ENCODE data around the gene TRIP6. TPM values are rescaled to one million over a fixed set of nuclear protein-coding genes. Genes with fewer than 3 reads are reported as not detected.

Gene TRIP6
- total and polyA plus RNA-seq, 2 donors = 22.2 to 26.1 TPM

GRCh38 chr7:100886142-100886935 is 19.2 kb downstream of the TRIP6 start:
- Histone ChIP-seq H3K4me1 (ENCODE audit: control insufficient read depth in 2 of 2, insufficient read depth in 2 of 2, low read length in 2 of 2) (peaks cover 12 to 44% of the 10 kb centered on the region in 2 donors), H3K4me3 (ENCODE audit: low read length in 2 of 2) (no peak overlapping the region), H3K27me3 (ENCODE audit: control insufficient read depth in 2 of 2, insufficient read depth in 1 of 2, low read length in 1 of 2) (peaks cover 13 to 16% of the 10 kb centered on the region in 2 donors), H3K36me3 (ENCODE audit: control insufficient read depth in 2 of 2, insufficient read depth in 2 of 2, low read length in 1 of 2) (peaks cover 70 to 75% of the 10 kb centered on the region in 2 donors), H3K27ac (ENCODE audit: low read depth in 1 of 2, low read length in 1 of 2) (no peak overlapping the region), H3K9me3 (ENCODE audit: control insufficient read depth in 2 of 2, insufficient read depth in 1 of 2, low read length in 1 of 2) (peaks cover 0 to 5% of the 10 kb centered on the region in 2 donors)
- 95% methylated on average over 27 of the region's 27 CpGs for WGBS
- no peak for DNase-seq (ENCODE audit: low read depth in 6 of 9, low spot score in 9 of 9)

DNA sequence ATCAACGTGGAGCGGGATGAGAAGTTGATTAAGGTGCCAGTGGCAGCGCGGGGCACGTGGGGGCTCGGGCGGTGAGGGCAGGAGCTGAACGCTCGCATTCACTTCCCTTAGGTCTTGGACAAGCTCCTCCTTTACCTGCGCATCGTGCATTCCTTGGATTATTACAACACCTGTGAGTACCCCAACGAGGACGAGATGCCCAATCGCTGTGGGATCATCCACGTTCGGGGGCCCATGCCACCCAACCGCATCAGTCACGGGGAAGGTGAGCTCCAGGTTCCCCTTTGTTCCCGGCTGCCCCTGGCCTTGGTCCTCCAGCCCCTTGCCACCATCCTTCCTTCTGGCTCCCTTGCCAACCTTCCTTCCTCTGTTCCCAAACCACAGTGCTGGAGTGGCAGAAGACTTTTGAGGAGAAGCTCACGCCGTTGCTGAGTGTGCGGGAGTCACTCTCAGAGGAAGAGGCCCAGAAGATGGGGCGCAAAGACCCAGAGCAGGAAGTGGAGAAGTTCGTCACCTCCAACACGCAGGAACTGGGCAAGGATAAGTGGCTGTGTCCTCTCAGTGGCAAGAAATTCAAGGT is 19.8 kb downstream of the TRIP6 start:
- Histone ChIP-seq H3K27me3 (ENCODE audit: control insufficient read depth in 2 of 2, insufficient read depth in 1 of 2, low read length in 1 of 2) (peaks cover 19 to 23% of the 10 kb centered on the region in 2 donors), H3K4me1 (ENCODE audit: control insufficient read depth in 2 of 2, insufficient read depth in 2 of 2, low read length in 2 of 2) (peaks cover 12 to 44% of the 10 kb centered on the region in 2 donors), H3K27ac (ENCODE audit: low read depth in 1 of 2, low read length in 1 of 2) (peak overlapping the region; percentile 85 to 87), H3K4me3 (ENCODE audit: low read length in 2 of 2) (no peak overlapping the region), H3K36me3 (ENCODE audit: control insufficient read depth in 2 of 2, insufficient read depth in 2 of 2, low read length in 1 of 2) (peaks cover 63 to 68% of the 10 kb centered on the region in 2 donors), H3K9me3 (ENCODE audit: control insufficient read depth in 2 of 2, insufficient read depth in 1 of 2, low read length in 1 of 2) (peaks cover 0 to 5% of the 10 kb centered on the region in 2 donors)
- 85% methylated on average over 25 of the region's 25 CpGs for WGBS
- no peak for DNase-seq (ENCODE audit: low read depth in 6 of 9, low spot score in 9 of 9)

GRCh38 chr7:100887516-100888290 is 20.5 kb downstream of the TRIP6 start:
- H3K4me1 ChIP-seq (ENCODE audit: control insufficient read depth in 2 of 2, insufficient read depth in 2 of 2, low read length in 2 of 2) = peaks cover 12 to 44% of the 10 kb centered on the region in 2 donors
- peaks cover 0 to 5% of the 10 kb centered on the region in 2 donors for H3K9me3 ChIP-seq (ENCODE audit: control insufficient read depth in 2 of 2, insufficient read depth in 1 of 2, low read length in 1 of 2)
- H3K36me3 ChIP-seq (ENCODE audit: control insufficient read depth in 2 of 2, insufficient read depth in 2 of 2, low read length in 1 of 2) = peaks cover 57 to 62% of the 10 kb centered on the region in 2 donors
- peaks cover 23 to 30% of the 10 kb centered on the region in 2 donors for H3K27me3 ChIP-seq (ENCODE audit: control insufficient read depth in 2 of 2, insufficient read depth in 1 of 2, low read length in 1 of 2)
- H3K27ac ChIP-seq (ENCODE audit: low read depth in 1 of 2, low read length in 1 of 2) = peak overlapping the region; percentile 85 to 87
- WGBS = 36% methylated on average over 21 of the region's 21 CpGs
- peak in 1 of 9 donors; percentile 72 for DNase-seq (ENCODE audit: low read depth in 6 of 9, low spot score in 9 of 9)
- H3K4me3 ChIP-seq (ENCODE audit: low read length in 2 of 2) = no peak overlapping the region

DNA sequence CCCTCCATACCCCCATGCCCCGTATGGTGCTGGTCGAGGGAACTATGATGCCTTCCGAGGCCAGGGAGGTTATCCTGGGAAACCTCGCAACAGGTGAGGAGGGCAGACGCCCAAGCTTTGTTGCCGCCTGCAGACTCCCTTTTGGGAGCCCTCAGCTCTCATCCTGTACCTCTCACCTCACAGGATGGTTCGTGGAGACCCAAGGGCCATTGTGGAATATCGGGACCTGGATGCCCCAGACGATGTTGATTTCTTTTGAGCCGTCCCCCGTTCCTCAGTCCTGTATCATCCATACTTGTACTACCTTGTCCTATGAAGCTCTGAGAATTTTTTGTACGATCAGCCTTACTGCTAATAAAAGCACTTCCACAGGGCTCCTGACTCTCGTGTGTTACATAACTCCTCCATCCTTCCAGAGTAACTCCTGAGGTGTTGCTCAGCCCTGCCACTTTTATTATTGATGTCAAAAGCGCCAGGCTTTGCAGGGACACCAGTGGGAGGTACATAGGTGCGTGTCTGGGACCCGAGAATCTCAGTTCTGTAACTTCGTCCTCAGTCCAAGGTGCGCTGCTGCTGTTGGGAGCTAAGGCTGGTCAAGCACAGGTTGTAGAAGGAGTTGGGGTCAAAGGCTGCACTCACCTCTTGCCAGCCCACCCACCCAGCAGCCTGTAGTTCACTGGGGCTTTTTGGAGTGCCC is 21.3 kb downstream of the TRIP6 start:
- H3K36me3 ChIP-seq (ENCODE audit: control insufficient read depth in 2 of 2, insufficient read depth in 2 of 2, low read length in 1 of 2) = peaks cover 49 to 54% of the 10 kb centered on the region in 2 donors
- WGBS = 96% methylated on average over 18 of the region's 18 CpGs
- DNase-seq (ENCODE audit: low read depth in 6 of 9, low spot score in 9 of 9) = no peak

GRCh38 chr7:100888988-100889750 is 22.0 kb downstream of the TRIP6 start, which contains the start of gene UFSP1:
Gene UFSP1, minus strand, starts transcription at chr7:100889715. Its CDS starts 444 bp downstream, at chr7:100889271.
- H3K27ac ChIP-seq (ENCODE audit: low read depth in 1 of 2, low read length in 1 of 2) = peak within 1 kb of the TSS; percentile 53 to 79
- peaks cover 34 to 45% of the 10 kb centered on the region in 2 donors for H3K27me3 ChIP-seq (ENCODE audit: control insufficient read depth in 2 of 2, insufficient read depth in 1 of 2, low read length in 1 of 2)
- peaks cover 42 to 47% of the 10 kb centered on the region in 2 donors for H3K36me3 ChIP-seq (ENCODE audit: control insufficient read depth in 2 of 2, insufficient read depth in 2 of 2, low read length in 1 of 2)
- WGBS = 9% methylated on average over 73 of the region's 73 CpGs
- H3K9me3 ChIP-seq (ENCODE audit: control insufficient read depth in 2 of 2, insufficient read depth in 1 of 2, low read length in 1 of 2) = peaks cover 0 to 10% of the 10 kb centered on the region in 2 donors
- H3K4me1 ChIP-seq (ENCODE audit: control insufficient read depth in 2 of 2, insufficient read depth in 2 of 2, low read length in 2 of 2) = peaks cover 12 to 44% of the 10 kb centered on the region in 2 donors
- peak in 1 of 9 donors; percentile 49 for DNase-seq (ENCODE audit: low read depth in 6 of 9, low spot score in 9 of 9)
- peak within 1 kb of the TSS; percentile 62 to 66 for H3K4me3 ChIP-seq (ENCODE audit: low read length in 2 of 2)

More for the DNA sequence above, 21.3 kb downstream of the TRIP6 start:
- H3K27me3 ChIP-seq (ENCODE audit: control insufficient read depth in 2 of 2, insufficient read depth in 1 of 2, low read length in 1 of 2) = peaks cover 28 to 37% of the 10 kb centered on the region in 2 donors
- H3K4me3 ChIP-seq (ENCODE audit: low read length in 2 of 2) = peak overlapping the region in 1 of 2 donors; percentile 62
- peak overlapping the region in 1 of 2 donors; percentile 85 for H3K27ac ChIP-seq (ENCODE audit: low read depth in 1 of 2, low read length in 1 of 2)
- H3K9me3 ChIP-seq (ENCODE audit: control insufficient read depth in 2 of 2, insufficient read depth in 1 of 2, low read length in 1 of 2) = peaks cover 0 to 8% of the 10 kb centered on the region in 2 donors
- peaks cover 12 to 44% of the 10 kb centered on the region in 2 donors for H3K4me1 ChIP-seq (ENCODE audit: control insufficient read depth in 2 of 2, insufficient read depth in 2 of 2, low read length in 2 of 2)

- no peak for DNase-seq (ENCODE audit: low read depth in 6 of 9, low spot score in 9 of 9)
- H3K27me3 ChIP-seq (ENCODE audit: control insufficient read depth in 2 of 2, insufficient read depth in 1 of 2, low read length in 1 of 2) = peaks cover 51 to 61% of the 10 kb centered on the region in 2 donors
- H3K9me3 ChIP-seq (ENCODE audit: control insufficient read depth in 2 of 2, insufficient read depth in 1 of 2, low read length in 1 of 2) = peaks cover 0 to 10% of the 10 kb centered on the region in 2 donors
- peak overlapping the region; percentile 23 to 37 for H3K27ac ChIP-seq (ENCODE audit: low read depth in 1 of 2, low read length in 1 of 2)
- H3K36me3 ChIP-seq (ENCODE audit: control insufficient read depth in 2 of 2, insufficient read depth in 2 of 2, low read length in 1 of 2) = peaks cover 25 to 30% of the 10 kb centered on the region in 2 donors
- WGBS = 9% methylated on average over 43 of the region's 43 CpGs
- H3K4me1 ChIP-seq (ENCODE audit: control insufficient read depth in 2 of 2, insufficient read depth in 2 of 2, low read length in 2 of 2) = peaks cover 12 to 49% of the 10 kb centered on the region in 2 donors
- H3K4me3 ChIP-seq (ENCODE audit: low read length in 2 of 2) = peak overlapping the region; percentile 5 to 66
Observed at GRCh38 chr7:100890653-100891567, 23.7 kb downstream of the TRIP6 start.

DNA sequence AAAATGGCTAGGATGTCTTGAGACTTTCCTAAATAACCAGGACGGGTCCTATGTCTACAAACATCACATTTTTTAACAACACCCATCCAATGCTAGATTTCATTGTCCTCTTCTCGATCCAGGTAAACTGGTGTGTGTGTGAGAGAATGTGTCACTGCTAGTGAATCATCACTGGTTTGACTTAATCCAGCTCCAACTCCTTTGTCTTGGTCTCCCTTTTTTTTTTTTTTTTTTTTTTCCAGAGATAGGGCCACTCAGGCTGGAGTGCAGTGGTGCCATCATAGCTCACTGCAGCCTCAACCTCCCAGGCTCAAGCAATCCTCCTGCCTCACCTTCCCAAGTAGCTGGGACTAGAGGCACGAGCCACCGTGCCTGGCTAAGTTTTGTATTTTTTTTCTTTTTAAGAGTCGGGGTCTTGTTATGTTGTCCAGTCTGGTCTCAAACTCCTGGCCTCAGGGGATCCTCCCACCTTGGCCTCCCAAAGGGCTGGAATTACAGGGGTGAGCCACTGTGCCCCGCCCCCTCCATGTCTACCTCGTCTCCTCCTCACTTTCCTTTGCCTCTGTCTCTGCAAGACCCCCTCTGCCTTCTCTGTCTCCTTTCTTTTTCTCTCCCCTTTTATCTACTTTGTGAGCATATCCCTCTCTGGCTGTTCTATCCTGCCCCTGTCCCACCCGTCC is 24.5 kb downstream of the TRIP6 start:
- H3K4me3 ChIP-seq (ENCODE audit: low read length in 2 of 2) = no peak overlapping the region
- H3K27ac ChIP-seq (ENCODE audit: low read depth in 1 of 2, low read length in 1 of 2) = no peak overlapping the region
- H3K27me3 ChIP-seq (ENCODE audit: control insufficient read depth in 2 of 2, insufficient read depth in 1 of 2, low read length in 1 of 2) = peaks cover 59 to 69% of the 10 kb centered on the region in 2 donors
- peaks cover 17 to 22% of the 10 kb centered on the region in 2 donors for H3K36me3 ChIP-seq (ENCODE audit: control insufficient read depth in 2 of 2, insufficient read depth in 2 of 2, low read length in 1 of 2)
- DNase-seq (ENCODE audit: low read depth in 6 of 9, low spot score in 9 of 9) = no peak
- peaks cover 12 to 54% of the 10 kb centered on the region in 2 donors for H3K4me1 ChIP-seq (ENCODE audit: control insufficient read depth in 2 of 2, insufficient read depth in 2 of 2, low read length in 2 of 2)
- WGBS = 85% methylated on average over 8 of the region's 8 CpGs
- peaks cover 0 to 16% of the 10 kb centered on the region in 2 donors for H3K9me3 ChIP-seq (ENCODE audit: control insufficient read depth in 2 of 2, insufficient read depth in 1 of 2, low read length in 1 of 2)

All from thymus (tissue), 11 donors.